HCT116 (cell line): ENCODE data around the gene SECTM1. TPM values are rescaled to one million over a fixed set of nuclear protein-coding genes. Genes with fewer than 3 reads are reported as not detected.

Experiments used
- EZH2 ChIP-seq: fragments of 200-600 bp; sonication (generic); IDR thresholded peaks from 2 replicates; pipeline ENCODE4 v1.6.1; 2017; ENCODE audit warnings: antibody characterized with exemption, mixed run types
- JUND ChIP-seq: IDR thresholded peaks from 2 replicates; pipeline ENCODE4 v1.6.1; 2012
- POLR2AphosphoS5 ChIP-seq: IDR thresholded peaks from 2 replicates; pipeline ENCODE4 v1.6.1; 2011; ENCODE audit warnings: mild to moderate bottlenecking, low read depth, low read length, moderate library complexity
- RAD21 ChIP-seq: IDR thresholded peaks from 2 replicates; pipeline ENCODE4 v1.6.1; 2012; ENCODE audit warnings: low read depth, mild to moderate bottlenecking
- SP1 ChIP-seq: IDR thresholded peaks from 2 replicates; pipeline ENCODE4 v1.6.1; 2012; ENCODE audit warnings: low read depth
- SRF ChIP-seq: IDR thresholded peaks from 2 replicates; pipeline ENCODE4 v1.6.1; 2012; ENCODE audit warnings: low read depth
- TCF7L2 ChIP-seq: IDR thresholded peaks from 2 replicates; pipeline ENCODE4 v1.7.0; 2011; ENCODE audit warnings: borderline replicate concordance, inconsistent platforms; ENCODE audit not compliant: insufficient read depth, insufficient read length; ENCODE audit errors: extremely low read depth
- YY1 ChIP-seq: IDR thresholded peaks from 2 replicates; pipeline ENCODE4 v1.6.1; 2011; ENCODE audit warnings: low read length, low read depth, moderate library complexity, mild to moderate bottlenecking; ENCODE audit not compliant: insufficient replicate concordance; ENCODE audit errors: extremely low read depth
- ZFX ChIP-seq: fragments of 450-650 bp; IDR thresholded peaks from 2 replicates; pipeline ENCODE4 v1.6.1; 2017
- total RNA-seq: library from RNA; stranded (reverse); gene quantifications from one replicate; pipeline ENCODE4 v1.2.1, GENCODE V29; 2021; ENCODE audit not compliant: unreplicated experiment
- TF ChIP-seq, protein P1 (sequence below): IDR thresholded peaks from 2 replicates; pipeline ENCODE4 v1.6.1; 2011; ENCODE audit warnings: mild to moderate bottlenecking, low read length, moderate library complexity; ENCODE audit not compliant: insufficient replicate concordance; ENCODE audit errors: extremely low read depth
- TF ChIP-seq, protein P2 (sequence below): IDR thresholded peaks from 2 replicates; pipeline ENCODE4 v1.6.1; 2012
- TF ChIP-seq, protein P3 (sequence below): IDR thresholded peaks from 2 replicates; pipeline ENCODE4 v1.6.1; 2012; ENCODE audit warnings: low read depth
- TF ChIP-seq, protein P4 (sequence below): IDR thresholded peaks from 2 replicates; pipeline ENCODE4 v1.6.1; 2012

The SECTM1 gene
- total RNA-seq, 1 experiment from 2014 or later: 6.8 TPM

DNA sequence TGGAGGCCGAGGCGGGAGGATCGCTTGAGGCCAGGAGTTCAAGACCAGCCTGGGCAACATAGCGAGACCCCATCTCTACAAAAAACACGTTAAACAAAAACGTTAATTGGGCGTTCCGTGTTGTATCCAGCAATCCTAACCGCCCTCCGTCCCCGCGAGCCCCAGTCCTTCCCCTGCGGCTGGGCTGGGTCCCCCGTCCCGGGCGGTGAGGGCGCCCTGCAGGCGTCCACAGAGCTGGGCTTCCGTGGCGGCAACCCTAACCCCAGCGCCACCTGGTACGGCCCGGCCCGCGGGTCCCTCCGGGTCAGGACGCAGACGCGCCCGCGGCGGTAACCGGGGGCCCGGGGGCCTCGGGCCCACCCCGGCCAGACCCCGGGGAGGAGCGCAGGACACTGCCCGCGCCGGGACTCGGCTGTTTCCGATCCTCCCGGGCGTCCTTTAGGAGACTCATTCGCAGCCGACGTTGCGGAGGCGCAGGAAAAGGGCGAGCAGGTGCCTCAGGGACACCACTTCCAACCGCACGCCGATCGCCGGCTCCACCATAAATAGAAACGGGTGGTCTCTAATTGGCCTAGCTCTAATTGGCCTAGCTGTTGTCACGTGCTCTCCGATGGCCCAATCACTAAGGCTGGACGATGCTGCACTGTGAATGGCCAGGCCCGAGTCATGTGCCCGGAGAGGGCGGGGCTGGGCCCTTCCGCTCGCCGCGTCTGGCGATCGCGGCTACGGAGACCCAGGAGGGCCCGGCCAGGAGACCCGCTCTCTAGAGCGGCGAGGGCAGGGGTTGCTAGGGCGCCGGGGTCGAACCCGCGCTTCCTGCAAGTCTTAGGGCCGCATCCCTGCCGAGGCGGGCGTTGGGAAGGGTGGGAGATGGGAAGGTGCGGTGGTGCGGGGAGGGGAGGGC lies 41.1 kb downstream of the SECTM1 start (continued):
- TF ChIP-seq, protein P1, sequence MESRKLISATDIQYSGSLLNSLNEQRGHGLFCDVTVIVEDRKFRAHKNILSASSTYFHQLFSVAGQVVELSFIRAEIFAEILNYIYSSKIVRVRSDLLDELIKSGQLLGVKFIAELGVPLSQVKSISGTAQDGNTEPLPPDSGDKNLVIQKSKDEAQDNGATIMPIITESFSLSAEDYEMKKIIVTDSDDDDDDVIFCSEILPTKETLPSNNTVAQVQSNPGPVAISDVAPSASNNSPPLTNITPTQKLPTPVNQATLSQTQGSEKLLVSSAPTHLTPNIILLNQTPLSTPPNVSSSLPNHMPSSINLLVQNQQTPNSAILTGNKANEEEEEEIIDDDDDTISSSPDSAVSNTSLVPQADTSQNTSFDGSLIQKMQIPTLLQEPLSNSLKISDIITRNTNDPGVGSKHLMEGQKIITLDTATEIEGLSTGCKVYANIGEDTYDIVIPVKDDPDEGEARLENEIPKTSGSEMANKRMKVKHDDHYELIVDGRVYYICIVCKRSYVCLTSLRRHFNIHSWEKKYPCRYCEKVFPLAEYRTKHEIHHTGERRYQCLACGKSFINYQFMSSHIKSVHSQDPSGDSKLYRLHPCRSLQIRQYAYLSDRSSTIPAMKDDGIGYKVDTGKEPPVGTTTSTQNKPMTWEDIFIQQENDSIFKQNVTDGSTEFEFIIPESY: peak; percentile 31
- TF ChIP-seq SP1 (peak; percentile 88), TCF7L2 (no peak), JUND (no peak), EZH2 (no peak), POLR2AphosphoS5 (peak; percentile 97), SRF (no peak; the same call in 1 of the 2 replicates), RAD21 (no peak), ZFX (peak; percentile 96; the same call in 1 of the 2 replicates), YY1 (peak; percentile 78)
- TF ChIP-seq, protein P2, sequence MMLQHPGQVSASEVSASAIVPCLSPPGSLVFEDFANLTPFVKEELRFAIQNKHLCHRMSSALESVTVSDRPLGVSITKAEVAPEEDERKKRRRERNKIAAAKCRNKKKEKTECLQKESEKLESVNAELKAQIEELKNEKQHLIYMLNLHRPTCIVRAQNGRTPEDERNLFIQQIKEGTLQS: no peak
- TF ChIP-seq, protein P3, sequence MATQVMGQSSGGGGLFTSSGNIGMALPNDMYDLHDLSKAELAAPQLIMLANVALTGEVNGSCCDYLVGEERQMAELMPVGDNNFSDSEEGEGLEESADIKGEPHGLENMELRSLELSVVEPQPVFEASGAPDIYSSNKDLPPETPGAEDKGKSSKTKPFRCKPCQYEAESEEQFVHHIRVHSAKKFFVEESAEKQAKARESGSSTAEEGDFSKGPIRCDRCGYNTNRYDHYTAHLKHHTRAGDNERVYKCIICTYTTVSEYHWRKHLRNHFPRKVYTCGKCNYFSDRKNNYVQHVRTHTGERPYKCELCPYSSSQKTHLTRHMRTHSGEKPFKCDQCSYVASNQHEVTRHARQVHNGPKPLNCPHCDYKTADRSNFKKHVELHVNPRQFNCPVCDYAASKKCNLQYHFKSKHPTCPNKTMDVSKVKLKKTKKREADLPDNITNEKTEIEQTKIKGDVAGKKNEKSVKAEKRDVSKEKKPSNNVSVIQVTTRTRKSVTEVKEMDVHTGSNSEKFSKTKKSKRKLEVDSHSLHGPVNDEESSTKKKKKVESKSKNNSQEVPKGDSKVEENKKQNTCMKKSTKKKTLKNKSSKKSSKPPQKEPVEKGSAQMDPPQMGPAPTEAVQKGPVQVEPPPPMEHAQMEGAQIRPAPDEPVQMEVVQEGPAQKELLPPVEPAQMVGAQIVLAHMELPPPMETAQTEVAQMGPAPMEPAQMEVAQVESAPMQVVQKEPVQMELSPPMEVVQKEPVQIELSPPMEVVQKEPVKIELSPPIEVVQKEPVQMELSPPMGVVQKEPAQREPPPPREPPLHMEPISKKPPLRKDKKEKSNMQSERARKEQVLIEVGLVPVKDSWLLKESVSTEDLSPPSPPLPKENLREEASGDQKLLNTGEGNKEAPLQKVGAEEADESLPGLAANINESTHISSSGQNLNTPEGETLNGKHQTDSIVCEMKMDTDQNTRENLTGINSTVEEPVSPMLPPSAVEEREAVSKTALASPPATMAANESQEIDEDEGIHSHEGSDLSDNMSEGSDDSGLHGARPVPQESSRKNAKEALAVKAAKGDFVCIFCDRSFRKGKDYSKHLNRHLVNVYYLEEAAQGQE: no peak
- TF ChIP-seq, protein P4, sequence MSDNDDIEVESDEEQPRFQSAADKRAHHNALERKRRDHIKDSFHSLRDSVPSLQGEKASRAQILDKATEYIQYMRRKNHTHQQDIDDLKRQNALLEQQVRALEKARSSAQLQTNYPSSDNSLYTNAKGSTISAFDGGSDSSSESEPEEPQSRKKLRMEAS: peak; percentile 92
